Activated CD8-positive, alpha-beta memory T cell treated with anti-CD3 and anti-CD28 coated beads, Interleukin-2, amount 50 U/mL, for 48 hours (primary cell): ENCODE measurements around the gene GATA3.
A peak's percentile ranks its signal among the peaks of the same experiment; 100 is the strongest.

ENCODE experiments used
- DNase-seq: peaks from one replicate; pipeline ENCODE4 v3.0.0-alpha.2; 2020

Gene GATA3

GRCh38 chr10:8037941-8038894 is 16.3 kb upstream of the GATA3 start:
- peak; percentile 54 for DNase-seq

GRCh38 chr10:8039321-8039881 is 15.1 kb upstream of the GATA3 start:
- no peak for DNase-seq

GRCh38 chr10:8040651-8041050 is 13.8 kb upstream of the GATA3 start:
- DNase-seq = no peak

GRCh38 chr10:8041284-8041991 is 13.1 kb upstream of the GATA3 start:
- DNase-seq = no peak

- no peak for DNase-seq
These were observed 12.3 kb upstream of the GATA3 start for GRCh38 chr10:8041992-8042720.

GRCh38 chr10:8042721-8043568 is 11.5 kb upstream of the GATA3 start:
- no peak for DNase-seq

- peak; percentile 71 for DNase-seq
These were observed 10.8 kb upstream of the GATA3 start for GRCh38 chr10:8043569-8044306.

GRCh38 chr10:8044331-8044907 is 10.1 kb upstream of the GATA3 start:
- DNase-seq = no peak

- peak; percentile 62 for DNase-seq
These were observed 9.4 kb upstream of the GATA3 start for GRCh38 chr10:8044908-8045725.

GRCh38 chr10:8045726-8046494 is 8.6 kb upstream of the GATA3 start:
- DNase-seq = peak; percentile 60

- no peak for DNase-seq
These were observed 6.8 kb upstream of the GATA3 start for GRCh38 chr10:8047452-8048280.

GRCh38 chr10:8048281-8049008 is 6.0 kb upstream of the GATA3 start:
- DNase-seq = no peak

GRCh38 chr10:8049045-8049864 is 5.2 kb upstream of the GATA3 start:
- no peak for DNase-seq

GRCh38 chr10:8049865-8050555 is 4.5 kb upstream of the GATA3 start:
- no peak for DNase-seq

- DNase-seq = peak; percentile 80
These were observed 3.9 kb upstream of the GATA3 start for GRCh38 chr10:8050556-8051108.
